CD4-positive, alpha-beta T cell treated with Interleukin-10 for 1 hour (primary cell): ENCODE data around the gene ARRDC5.
"Not testable (repeated sequence)": the region's sequence is repeated elsewhere in the genome, so short reads cannot be mapped to it uniquely, and the experiment has no call there.

Experiments
- DNase-seq: peaks from one replicate; pipeline ENCODE4 v3.0.0-alpha.2; 2020

ARRDC5 gene

GRCh38 chr19:4909897-4910593, 7.3 kb upstream of the ARRDC5 start:
- DNase-seq = peak; percentile 93

GRCh38 chr19:4909156-4909896, 6.6 kb upstream of the ARRDC5 start, which contains the start of gene UHRF1:
Gene UHRF1 (plus strand): TSS chr19:4909501. CDS start chr19:4910886, 1,385 bp downstream.
- DNase-seq = no peak

- DNase-seq = no peak
Observed at GRCh38 chr19:4908781-4909155, 6.1 kb upstream of the ARRDC5 start.

- DNase-seq = no peak
Observed at GRCh38 chr19:4908360-4908759, 5.7 kb upstream of the ARRDC5 start.

- DNase-seq = no peak
Observed at GRCh38 chr19:4906963-4907362, 4.3 kb upstream of the ARRDC5 start.

GRCh38 chr19:4904481-4904880, 1.8 kb upstream of the ARRDC5 start:
- no peak for DNase-seq

GRCh38 chr19:4900879-4901278, 1.8 kb downstream of the ARRDC5 start:
- DNase-seq = not testable (repeated sequence)

GRCh38 chr19:4897146-4897545, 5.5 kb downstream of the ARRDC5 start:
- DNase-seq = no peak

GRCh38 chr19:4896372-4896771, 6.3 kb downstream of the ARRDC5 start:
- no peak for DNase-seq

- not testable (repeated sequence) for DNase-seq
Observed at GRCh38 chr19:4892962-4893361, 9.7 kb downstream of the ARRDC5 start.

- DNase-seq = no peak
Observed at GRCh38 chr19:4891066-4891465, 11.6 kb downstream of the ARRDC5 start.

GRCh38 chr19:4889034-4889815, 13.5 kb downstream of the ARRDC5 start:
- DNase-seq = no peak

GRCh38 chr19:4887803-4888202, 14.9 kb downstream of the ARRDC5 start:
- DNase-seq = not testable (repeated sequence)

- DNase-seq = not testable (repeated sequence)
Observed at GRCh38 chr19:4884993-4885392, 17.7 kb downstream of the ARRDC5 start.

GRCh38 chr19:4882874-4883273, 19.8 kb downstream of the ARRDC5 start:
- DNase-seq = not testable (repeated sequence)

- no peak for DNase-seq
Observed at GRCh38 chr19:4879041-4879440, 23.7 kb downstream of the ARRDC5 start.

- DNase-seq = no peak
Observed at GRCh38 chr19:4878491-4878968, 24.2 kb downstream of the ARRDC5 start.

GRCh38 chr19:4877753-4878490, 24.8 kb downstream of the ARRDC5 start:
- DNase-seq = no peak

- DNase-seq = no peak
Observed at GRCh38 chr19:4873930-4874329, 28.8 kb downstream of the ARRDC5 start.

GRCh38 chr19:4871711-4872110, 31.0 kb downstream of the ARRDC5 start:
- no peak for DNase-seq

- no peak for DNase-seq
Observed at GRCh38 chr19:4870025-4870700, 32.5 kb downstream of the ARRDC5 start.

GRCh38 chr19:4868286-4868834, 34.3 kb downstream of the ARRDC5 start:
- no peak for DNase-seq
